Stomach (tissue), 4 donors: ENCODE measurements around the gene RPAP2.

Source experiments
- CTCF ChIP-seq, 7 experiments: fragments of 450-650 bp in 4 of 7; fragments of 200-600 bp in 3 of 7; sonication (generic) in 3 of 7; IDR thresholded peaks; one replicate each; pipeline ENCODE4 v1.5.1; 2016 to 2019; ENCODE audit warnings: antibody characterized with exemption in 7 of 7, control low read depth in 2 of 7, mild to moderate bottlenecking in 1 of 7
- EP300 ChIP-seq: sonication (generic); formaldehyde crosslinking; IDR thresholded peaks from one replicate; pipeline ENCODE4 v1.6.1; 2017; ENCODE audit warnings: antibody characterized with exemption
- POLR2A ChIP-seq, 4 donors: fragments of 450-650 bp; IDR thresholded peaks; one replicate each; pipeline ENCODE4 v1.6.1; 2016; ENCODE audit warnings: antibody characterized with exemption in 4 of 4, control low read depth in 2 of 4, mild to moderate bottlenecking in 1 of 4, moderate library complexity in 1 of 4
- POLR2AphosphoS5 ChIP-seq, 3 donors: sonication (generic); formaldehyde crosslinking; IDR thresholded peaks; one replicate each; pipeline ENCODE4 v1.6.1; 2016; ENCODE audit warnings: antibody characterized with exemption in 3 of 3

DNA sequence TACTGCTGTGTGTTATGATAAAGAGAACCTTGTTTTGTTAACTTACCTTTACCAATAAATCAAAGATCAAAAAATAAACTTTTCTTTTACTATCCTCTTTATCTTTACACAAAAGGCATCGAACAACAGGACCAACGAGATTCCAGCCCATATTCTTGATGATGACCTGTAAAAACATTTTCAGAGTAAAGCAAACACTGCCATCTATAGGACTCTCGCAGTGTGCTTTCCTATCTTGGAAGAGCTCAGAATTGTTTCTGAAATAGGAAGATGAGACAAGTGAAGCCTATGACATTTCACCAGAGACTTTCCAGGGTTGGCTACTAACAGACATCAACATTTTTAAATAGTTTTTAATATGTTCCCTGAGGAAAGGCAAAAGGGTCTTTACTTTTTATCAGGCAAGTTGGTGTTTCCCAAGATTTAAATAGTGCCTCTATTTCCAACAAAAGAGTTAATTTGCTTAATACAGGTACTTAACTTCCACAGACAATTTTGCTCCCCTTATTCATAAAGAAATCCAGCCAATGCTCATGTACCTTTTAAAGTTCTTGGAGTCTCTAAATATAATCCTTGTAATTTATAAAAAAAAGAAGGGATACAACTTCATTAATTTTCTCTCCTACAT is 7.4 kb upstream of the RPAP2 start:
- TF ChIP-seq CTCF (IDR thresholded peaks at IDR 0.05) (peak in 4 of 7 experiments; percentile 23 to 49 (median 38)), POLR2A (IDR thresholded peaks at IDR 0.05) (no peak), POLR2AphosphoS5 (IDR thresholded peaks at IDR 0.05) (no peak), EP300 (no peak)
